DND-41 (cell line): ENCODE results near the gene AKT3.

Experiments used
- ATAC-seq: fragments of 200-7000 bp; cut with Tn5 transposase; 3 replicates; pipeline ENCODE4 v1.9.1; 2021; ENCODE audit warnings: low read depth; ENCODE audit not compliant: insufficient read depth
- DNase-seq: peaks from one replicate; pipeline ENCODE4 v3.0.0-alpha.2; 2020
- H2AFZ ChIP-seq: 2 replicates; pipeline ENCODE4 v1.6.0; 2012; ENCODE audit warnings: low read depth, low read length
- H3K27ac ChIP-seq: 2 replicates; pipeline ENCODE4 v1.5.1; 2012; ENCODE audit warnings: low read length, inconsistent platforms
- H3K27me3 ChIP-seq: fragments of 200-600 bp; sonication (generic); 2 replicates; pipeline ENCODE4 v1.6.0; 2012; ENCODE audit warnings: low read length, mild to moderate bottlenecking, inconsistent platforms; ENCODE audit not compliant: insufficient read depth, poor library complexity
- H3K36me3 ChIP-seq: 2 replicates; pipeline ENCODE4 v1.5.1; 2012; ENCODE audit warnings: low read length, inconsistent platforms; ENCODE audit not compliant: insufficient read depth
- H3K4me1 ChIP-seq: 2 replicates; pipeline ENCODE4 v1.5.1; 2012; ENCODE audit warnings: mild to moderate bottlenecking, low read length; ENCODE audit not compliant: insufficient read depth
- H3K4me2 ChIP-seq: 2 replicates; pipeline ENCODE4 v1.6.0; 2012; ENCODE audit warnings: mild to moderate bottlenecking, moderate library complexity, low read length, inconsistent platforms; ENCODE audit not compliant: insufficient read depth
- H3K4me3 ChIP-seq, 2 experiments: fragments of 200-600 bp in 1 of 2; shearing (Covaris generic) in 1 of 2; 2 replicates each; pipeline ENCODE4 v1.5.1; 2012 to 2016; ENCODE audit warnings: inconsistent platforms in 2 of 2, low read length in 2 of 2, mild to moderate bottlenecking in 2 of 2, low read depth in 1 of 2, moderate library complexity in 1 of 2
- H3K79me2 ChIP-seq: 2 replicates; pipeline ENCODE4 v1.6.0; 2012; ENCODE audit warnings: low read length, inconsistent platforms; ENCODE audit not compliant: insufficient read depth
- H3K9ac ChIP-seq: 2 replicates; pipeline ENCODE4 v1.6.0; 2012; ENCODE audit warnings: low read depth, mild to moderate bottlenecking, inconsistent platforms, low read length, moderate library complexity
- H3K9me3 ChIP-seq: 2 replicates; pipeline ENCODE4 v1.5.1; 2012; ENCODE audit warnings: low read length, moderate library complexity, mild to moderate bottlenecking, inconsistent platforms; ENCODE audit not compliant: insufficient read depth, severe bottlenecking
- H4K20me1 ChIP-seq: 2 replicates; pipeline ENCODE4 v1.6.0; 2012; ENCODE audit warnings: low read length; ENCODE audit not compliant: insufficient read depth
- EZH2 ChIP-seq: IDR thresholded peaks from 3 replicates; pipeline ENCODE4 v1.6.1; 2012; ENCODE audit warnings: borderline replicate concordance, low read depth, mild to moderate bottlenecking, moderate library complexity, low read length, inconsistent platforms; ENCODE audit not compliant: severe bottlenecking
- TF ChIP-seq, protein P1 (sequence below): IDR thresholded peaks from 2 replicates; pipeline ENCODE4 v1.5.1; 2012; ENCODE audit warnings: borderline replicate concordance, low read length, moderate library complexity, mild to moderate bottlenecking; ENCODE audit not compliant: poor library complexity, severe bottlenecking; ENCODE audit errors: extremely low read depth

AKT3 gene

DNA sequence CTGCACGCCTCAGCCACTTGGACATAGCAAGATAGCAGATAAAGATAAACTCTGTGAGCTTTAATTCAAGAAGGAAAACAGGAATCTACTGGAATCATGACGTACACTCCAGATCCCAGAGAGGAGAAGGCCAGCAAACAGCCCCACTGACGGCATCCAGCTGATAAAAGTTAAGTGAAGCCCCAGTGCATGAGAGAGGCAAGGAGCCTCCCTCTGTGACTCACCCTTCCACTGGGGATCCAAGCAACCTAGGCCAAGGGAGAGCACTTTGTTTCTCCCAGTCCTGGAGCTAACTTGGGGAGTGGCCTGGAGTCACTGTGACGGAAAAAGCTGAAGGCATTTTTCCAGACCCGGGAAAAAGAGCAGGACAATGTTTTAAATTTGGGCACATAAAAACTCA lies 270.0 kb downstream of the AKT3 start:
- Histone ChIP-seq H3K27me3 (no peaks in the 10 kb centered on the region), H3K79me2 (no peaks in the 10 kb centered on the region), H3K4me2 (no peak overlapping the region), H3K9ac (no peak overlapping the region), H3K4me1 (no peaks in the 10 kb centered on the region), H4K20me1 (no peaks in the 10 kb centered on the region), H2AFZ (no peak overlapping the region), H3K36me3 (peaks cover 10% of the 10 kb centered on the region; the same call in 1 of the 2 replicates), H3K4me3 (no peak overlapping the region), H3K9me3 (peaks cover 16% of the 10 kb centered on the region), H3K27ac (no peak overlapping the region)
- ATAC-seq (no peak), DNase-seq (no peak)
- TF ChIP-seq, protein P1, sequence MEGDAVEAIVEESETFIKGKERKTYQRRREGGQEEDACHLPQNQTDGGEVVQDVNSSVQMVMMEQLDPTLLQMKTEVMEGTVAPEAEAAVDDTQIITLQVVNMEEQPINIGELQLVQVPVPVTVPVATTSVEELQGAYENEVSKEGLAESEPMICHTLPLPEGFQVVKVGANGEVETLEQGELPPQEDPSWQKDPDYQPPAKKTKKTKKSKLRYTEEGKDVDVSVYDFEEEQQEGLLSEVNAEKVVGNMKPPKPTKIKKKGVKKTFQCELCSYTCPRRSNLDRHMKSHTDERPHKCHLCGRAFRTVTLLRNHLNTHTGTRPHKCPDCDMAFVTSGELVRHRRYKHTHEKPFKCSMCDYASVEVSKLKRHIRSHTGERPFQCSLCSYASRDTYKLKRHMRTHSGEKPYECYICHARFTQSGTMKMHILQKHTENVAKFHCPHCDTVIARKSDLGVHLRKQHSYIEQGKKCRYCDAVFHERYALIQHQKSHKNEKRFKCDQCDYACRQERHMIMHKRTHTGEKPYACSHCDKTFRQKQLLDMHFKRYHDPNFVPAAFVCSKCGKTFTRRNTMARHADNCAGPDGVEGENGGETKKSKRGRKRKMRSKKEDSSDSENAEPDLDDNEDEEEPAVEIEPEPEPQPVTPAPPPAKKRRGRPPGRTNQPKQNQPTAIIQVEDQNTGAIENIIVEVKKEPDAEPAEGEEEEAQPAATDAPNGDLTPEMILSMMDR = no peak
- no peak for TF ChIP-seq EZH2

DNA sequence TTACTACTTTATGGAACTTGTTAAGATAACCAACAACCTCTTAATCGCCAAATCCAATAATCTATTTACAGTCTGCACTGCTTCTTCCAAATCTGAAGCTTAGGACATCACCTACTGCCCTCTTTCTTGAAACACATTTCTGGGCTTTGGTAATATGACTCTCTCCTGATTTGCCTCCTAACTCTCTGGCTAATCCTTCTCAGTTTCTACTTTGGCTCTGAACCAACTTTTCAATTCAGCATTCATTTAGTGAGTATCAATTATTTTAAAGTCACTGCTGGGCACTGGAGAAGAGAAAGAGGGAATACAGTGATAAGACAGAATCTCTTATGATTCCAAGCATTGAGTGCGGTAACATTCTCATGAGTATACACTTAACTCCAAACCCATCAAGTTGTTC lies 275.0 kb downstream of the AKT3 start:
- H3K4me3 ChIP-seq = no peak overlapping the region
- TF ChIP-seq, protein P1 = no peak
- TF ChIP-seq EZH2 = no peak
- DNase-seq (no peak), ATAC-seq (no peak)
- no peak overlapping the region for H3K9ac ChIP-seq
- H3K9me3 ChIP-seq = no peaks in the 10 kb centered on the region
- H4K20me1 ChIP-seq = no peaks in the 10 kb centered on the region
- no peak overlapping the region for H2AFZ ChIP-seq
- H3K27ac ChIP-seq = no peak overlapping the region
- H3K79me2 ChIP-seq = no peaks in the 10 kb centered on the region
- no peak overlapping the region for H3K4me2 ChIP-seq
- H3K27me3 ChIP-seq = no peaks in the 10 kb centered on the region
- H3K4me1 ChIP-seq = no peaks in the 10 kb centered on the region
- peaks cover 8% of the 10 kb centered on the region for H3K36me3 ChIP-seq

DNA sequence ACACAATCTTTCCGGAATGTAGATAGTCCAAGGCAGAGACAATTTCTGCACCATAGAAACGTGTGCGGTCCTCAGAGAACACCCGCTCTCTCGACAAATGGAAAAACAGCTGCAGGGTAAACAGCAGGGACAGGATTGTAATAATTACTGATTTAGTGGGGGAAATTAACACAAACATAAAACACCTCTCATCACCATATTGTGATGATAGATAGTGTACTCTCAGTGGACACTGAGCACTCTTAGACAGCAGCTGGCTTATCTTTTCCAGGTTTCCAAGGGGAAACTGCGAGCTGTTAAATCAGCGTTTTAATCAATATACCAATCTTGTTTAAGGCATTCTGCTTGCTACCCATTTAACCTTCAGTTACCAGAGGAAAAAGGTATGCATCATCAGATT lies 277.1 kb downstream of the AKT3 start:
- Histone ChIP-seq H3K9ac (no peak overlapping the region), H2AFZ (no peak overlapping the region), H3K27me3 (no peaks in the 10 kb centered on the region), H3K79me2 (no peaks in the 10 kb centered on the region), H3K4me1 (no peaks in the 10 kb centered on the region), H3K36me3 (peaks cover 12% of the 10 kb centered on the region), H3K4me2 (no peak overlapping the region), H3K27ac (no peak overlapping the region), H4K20me1 (no peaks in the 10 kb centered on the region), H3K4me3 (no peak overlapping the region), H3K9me3 (no peaks in the 10 kb centered on the region)
- ATAC-seq (no peak), DNase-seq (no peak)
- no peak for TF ChIP-seq EZH2
- TF ChIP-seq, protein P1 = no peak

DNA sequence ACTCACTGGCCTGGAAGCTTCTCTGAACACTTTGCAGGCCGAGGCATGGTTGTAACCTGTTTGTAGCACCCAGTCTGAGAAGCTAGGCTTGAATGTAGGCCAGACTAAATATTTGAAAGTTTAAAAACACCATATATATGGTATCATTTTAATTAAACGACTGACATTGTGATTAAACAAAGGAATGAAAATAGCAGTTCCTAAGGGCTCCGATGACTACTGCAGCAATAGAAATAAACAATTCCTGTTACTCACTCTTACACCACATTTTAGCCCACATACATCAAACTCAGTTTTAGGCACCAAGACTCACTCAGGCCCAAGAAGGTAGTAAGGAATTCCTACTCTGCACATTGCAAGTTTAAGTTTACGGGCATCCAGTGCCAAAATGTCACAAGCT lies 281.2 kb downstream of the AKT3 start:
- H3K4me2 ChIP-seq = no peak overlapping the region
- TF ChIP-seq, protein P1 = no peak
- no peak for TF ChIP-seq EZH2
- H3K4me3 ChIP-seq = no peak overlapping the region
- no peaks in the 10 kb centered on the region for H4K20me1 ChIP-seq
- no peak overlapping the region for H3K9ac ChIP-seq
- no peak overlapping the region for H3K27ac ChIP-seq
- DNase-seq = no peak
- H3K9me3 ChIP-seq = no peaks in the 10 kb centered on the region
- H2AFZ ChIP-seq = no peak overlapping the region
- no peak for ATAC-seq
- no peaks in the 10 kb centered on the region for H3K4me1 ChIP-seq
- no peaks in the 10 kb centered on the region for H3K79me2 ChIP-seq
- peaks cover 12% of the 10 kb centered on the region for H3K36me3 ChIP-seq
- no peaks in the 10 kb centered on the region for H3K27me3 ChIP-seq
